Stimulated activated CD4-positive, alpha-beta T cell treated with anti-CD3 and anti-CD28 coated beads, Interleukin-2, amount 100 ng/mL, for 4 hours (primary cell): ENCODE measurements around the gene SRP72.
A peak's percentile ranks its signal among the peaks of the same experiment; 100 is the strongest.
"Not testable (repeated sequence)": the region's sequence is repeated elsewhere in the genome, so short reads cannot be mapped to it uniquely, and the experiment has no call there.

Experiments used
- DNase-seq: peaks from one replicate; pipeline ENCODE4 v3.0.0-alpha.2; 2020; ENCODE audit warnings: low read depth

Gene SRP72, protein sequence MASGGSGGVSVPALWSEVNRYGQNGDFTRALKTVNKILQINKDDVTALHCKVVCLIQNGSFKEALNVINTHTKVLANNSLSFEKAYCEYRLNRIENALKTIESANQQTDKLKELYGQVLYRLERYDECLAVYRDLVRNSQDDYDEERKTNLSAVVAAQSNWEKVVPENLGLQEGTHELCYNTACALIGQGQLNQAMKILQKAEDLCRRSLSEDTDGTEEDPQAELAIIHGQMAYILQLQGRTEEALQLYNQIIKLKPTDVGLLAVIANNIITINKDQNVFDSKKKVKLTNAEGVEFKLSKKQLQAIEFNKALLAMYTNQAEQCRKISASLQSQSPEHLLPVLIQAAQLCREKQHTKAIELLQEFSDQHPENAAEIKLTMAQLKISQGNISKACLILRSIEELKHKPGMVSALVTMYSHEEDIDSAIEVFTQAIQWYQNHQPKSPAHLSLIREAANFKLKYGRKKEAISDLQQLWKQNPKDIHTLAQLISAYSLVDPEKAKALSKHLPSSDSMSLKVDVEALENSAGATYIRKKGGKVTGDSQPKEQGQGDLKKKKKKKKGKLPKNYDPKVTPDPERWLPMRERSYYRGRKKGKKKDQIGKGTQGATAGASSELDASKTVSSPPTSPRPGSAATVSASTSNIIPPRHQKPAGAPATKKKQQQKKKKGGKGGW

DNA sequence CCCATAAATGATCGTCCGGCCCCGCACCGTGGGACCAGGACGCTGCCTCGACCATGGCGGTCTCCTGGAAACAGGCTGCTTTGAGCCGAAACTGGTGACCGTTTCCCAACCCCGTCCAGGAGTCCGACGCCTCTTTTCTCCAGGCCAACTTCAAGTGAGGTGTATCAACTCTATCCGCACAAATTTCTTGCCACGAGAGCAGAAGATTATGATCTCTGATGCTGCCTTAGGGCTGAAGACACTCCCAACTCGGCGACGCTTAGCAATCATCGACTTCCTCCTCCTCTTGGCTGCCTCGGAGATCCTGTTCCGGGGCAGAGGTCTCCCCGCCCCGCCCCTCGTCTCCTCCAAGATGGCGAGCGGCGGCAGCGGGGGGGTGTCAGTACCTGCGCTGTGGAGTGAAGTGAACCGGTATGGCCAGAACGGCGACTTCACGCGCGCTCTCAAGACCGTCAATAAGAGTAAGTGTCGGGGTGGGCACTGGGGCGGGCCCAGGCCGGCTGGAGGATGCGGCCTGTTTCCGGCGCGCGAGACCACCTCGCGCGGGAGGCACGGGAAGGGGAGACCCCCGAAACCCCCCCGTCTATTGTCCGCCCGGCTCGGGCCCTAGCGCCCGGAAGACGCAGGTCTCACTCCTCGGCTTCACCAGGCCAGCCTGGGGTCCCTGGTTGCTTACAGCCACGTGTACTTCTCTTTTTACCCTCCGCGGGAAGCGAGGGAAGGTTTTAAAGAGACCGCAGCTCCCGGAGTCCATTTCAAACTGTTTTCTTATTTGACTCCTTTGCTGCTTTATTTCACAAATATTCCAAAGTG is at the start of gene SRP72:
Gene SRP72 (plus strand): TSS at position 334 of the 813 bp plus-strand sequence. CDS start 19 bp downstream, at position 353.
- DNase-seq: peak; percentile 85

DNA sequence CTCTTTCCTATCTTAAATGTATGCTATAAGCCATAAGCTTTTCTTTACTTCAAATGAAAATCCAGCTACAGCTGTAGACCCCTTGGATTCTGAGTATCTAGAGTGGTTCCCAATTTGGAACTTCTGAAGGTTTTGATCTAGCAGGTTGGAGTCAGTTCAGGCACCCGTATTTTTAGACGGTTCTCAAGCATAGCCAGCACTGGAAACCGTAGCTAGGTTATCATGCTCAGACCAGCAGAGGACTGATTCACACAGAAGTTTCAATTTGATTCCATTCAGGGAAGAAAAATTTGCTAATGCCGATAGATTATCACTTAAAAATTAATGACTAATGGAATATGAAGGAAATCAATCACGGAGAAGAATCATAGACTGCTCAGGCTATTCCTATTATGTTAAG is 43.2 kb upstream of the SRP72 start:
- no peak for DNase-seq

DNA sequence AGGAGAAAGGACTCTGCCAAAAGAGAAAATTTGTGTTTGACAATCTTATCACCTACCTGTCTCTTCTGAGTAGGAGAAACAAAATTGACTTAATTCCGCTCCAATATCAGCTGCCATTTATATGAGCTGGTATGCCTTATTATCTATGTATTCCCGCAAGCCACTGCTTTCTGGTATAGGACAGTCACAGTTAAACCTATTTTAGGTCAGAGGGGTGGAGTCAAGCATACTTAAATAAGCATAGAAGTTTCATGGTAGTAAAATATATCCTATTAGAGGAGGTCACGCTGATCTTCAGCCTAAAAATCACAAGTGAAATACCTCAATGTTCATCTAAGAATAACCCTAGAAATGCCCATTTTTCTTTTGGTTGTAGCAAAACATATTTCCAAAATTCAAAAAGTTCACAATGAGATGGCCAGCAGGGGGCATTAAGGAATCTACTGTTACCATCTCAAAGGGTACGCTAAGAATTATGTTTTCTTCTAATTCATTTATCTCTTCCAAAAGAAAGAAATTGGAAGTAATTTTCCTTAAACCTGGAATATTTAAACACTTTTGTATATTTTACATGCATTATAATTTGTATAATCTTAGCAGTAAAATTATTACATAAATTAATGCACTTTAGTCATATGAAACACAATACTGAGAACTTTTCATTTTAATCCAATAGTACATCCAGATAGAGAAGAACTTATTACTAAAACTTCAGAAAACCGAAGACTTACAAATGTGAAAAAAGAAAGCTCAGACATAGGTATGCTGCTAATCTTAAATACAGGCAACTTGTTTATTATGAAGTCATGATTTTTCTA is 42.5 kb upstream of the SRP72 start:
- DNase-seq: no peak

DNA sequence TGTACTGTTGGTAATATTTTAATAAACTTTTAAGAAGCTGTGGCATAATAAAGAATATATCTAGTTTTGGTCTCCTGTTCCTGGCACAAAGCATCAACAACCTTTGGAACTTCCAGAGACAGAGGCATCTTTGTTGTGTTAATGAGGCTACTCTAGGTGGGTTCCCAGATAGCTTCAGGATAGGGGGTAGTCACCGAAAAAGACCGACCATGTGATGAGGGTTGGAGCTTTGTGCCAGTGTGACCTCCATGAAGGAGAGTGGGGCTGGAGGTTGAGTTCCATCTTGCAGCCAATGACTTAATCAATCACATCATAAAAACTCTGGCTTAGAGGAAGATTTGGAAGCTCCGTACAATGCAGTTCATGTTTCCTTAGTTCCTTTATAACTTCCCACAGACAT is 41.9 kb upstream of the SRP72 start:
- DNase-seq: no peak

DNA sequence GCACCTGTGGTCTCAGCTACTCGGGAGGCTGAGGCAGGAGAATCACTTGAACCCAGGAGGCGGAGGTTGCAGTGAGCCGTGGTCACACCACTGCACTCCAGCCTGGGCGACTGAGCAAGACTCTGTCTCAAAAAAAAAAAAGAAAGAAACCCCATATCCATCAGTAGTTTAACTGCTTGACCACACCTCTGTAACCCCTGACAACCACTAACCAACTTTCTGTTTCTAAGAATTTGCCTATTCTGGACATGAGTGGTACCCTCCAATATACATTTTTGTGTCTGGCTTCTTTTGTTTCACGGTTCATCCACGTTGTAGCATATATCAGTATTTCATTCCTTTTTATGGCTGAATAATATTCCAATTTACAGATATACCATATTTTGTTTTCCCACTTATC is 41.1 kb upstream of the SRP72 start:
- DNase-seq: no peak

DNA sequence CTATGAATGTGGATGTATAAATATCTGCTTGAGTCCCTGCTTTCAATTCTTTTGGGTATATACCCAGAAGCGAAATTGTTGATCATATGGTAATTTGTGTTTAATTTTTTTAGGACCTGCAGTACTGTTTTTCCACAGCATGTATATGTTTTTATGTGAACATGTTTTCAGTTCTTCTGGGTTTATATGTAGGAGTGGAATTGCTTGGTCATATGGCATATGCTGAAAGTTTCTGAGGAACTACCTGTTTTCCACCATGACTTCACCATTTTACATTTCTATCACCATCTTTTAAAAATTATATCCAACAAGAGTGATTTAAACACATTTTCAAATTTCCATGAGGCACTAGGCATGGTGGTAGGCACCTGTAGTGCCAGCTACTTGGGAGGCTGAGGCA is 40.2 kb upstream of the SRP72 start:
- DNase-seq: no peak

DNA sequence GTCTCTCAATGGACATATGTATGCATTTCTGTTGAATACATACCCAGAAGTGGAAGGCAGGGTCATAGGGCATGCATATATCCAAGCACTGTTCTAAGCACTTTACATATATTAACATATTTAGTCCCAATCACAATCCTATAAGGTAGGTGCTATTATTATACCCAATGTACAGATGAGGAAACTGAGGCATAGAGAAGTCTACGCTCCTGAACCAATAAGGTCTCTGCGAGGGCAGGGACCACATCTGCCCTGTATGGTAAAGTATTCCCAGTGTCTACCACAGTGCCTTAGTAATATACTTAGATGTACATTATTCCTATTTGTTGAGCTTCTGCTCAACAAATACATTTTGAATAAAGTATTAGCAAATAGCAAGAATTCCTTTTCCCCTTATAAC is 37.2 kb upstream of the SRP72 start:
- no peak for DNase-seq

DNA sequence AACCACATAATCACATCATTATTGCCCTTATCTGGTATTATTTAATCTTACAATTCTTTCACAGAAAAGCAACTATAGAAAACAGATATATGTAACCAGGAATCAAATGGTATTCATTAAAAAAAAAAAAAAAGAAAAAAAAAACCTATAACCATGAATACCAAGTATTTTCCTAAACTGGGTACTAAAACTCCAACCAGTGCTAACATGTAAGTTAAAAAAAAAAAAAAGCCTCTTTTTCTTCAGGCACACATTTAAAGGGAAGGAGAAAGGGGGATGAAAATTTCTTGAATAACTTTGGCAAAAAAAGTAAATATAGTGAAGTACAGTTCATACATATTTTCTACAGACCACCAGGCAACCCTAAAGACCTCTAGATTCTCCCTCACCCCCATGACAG is 34.1 kb upstream of the SRP72 start:
- no peak for DNase-seq

DNA sequence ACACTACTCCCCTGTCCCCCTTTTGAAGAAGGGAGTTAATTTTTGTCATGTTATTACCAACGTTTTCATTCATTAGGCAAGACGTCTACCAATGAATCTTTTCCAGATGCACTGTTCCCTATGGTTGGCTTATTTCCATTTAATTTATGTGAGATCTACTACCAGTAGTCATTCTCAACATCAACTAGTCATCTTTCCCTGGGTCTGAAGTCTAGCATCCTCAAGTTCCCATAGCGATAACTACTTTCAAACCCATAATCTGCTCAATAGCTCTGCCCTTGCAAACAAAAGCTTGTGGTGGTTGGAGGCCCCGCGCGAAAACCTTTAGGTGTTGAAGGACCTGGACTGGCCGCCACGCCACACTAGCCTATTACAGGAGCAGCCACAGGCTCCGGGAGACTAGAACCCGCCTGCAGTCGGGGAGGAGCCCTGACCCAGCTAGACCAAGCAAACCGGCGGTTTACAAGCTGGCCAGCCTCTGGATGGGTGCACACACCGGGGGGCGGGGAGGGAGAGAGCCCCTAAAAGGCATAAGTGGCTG is 32.7 kb upstream of the SRP72 start:
- no peak for DNase-seq

DNA sequence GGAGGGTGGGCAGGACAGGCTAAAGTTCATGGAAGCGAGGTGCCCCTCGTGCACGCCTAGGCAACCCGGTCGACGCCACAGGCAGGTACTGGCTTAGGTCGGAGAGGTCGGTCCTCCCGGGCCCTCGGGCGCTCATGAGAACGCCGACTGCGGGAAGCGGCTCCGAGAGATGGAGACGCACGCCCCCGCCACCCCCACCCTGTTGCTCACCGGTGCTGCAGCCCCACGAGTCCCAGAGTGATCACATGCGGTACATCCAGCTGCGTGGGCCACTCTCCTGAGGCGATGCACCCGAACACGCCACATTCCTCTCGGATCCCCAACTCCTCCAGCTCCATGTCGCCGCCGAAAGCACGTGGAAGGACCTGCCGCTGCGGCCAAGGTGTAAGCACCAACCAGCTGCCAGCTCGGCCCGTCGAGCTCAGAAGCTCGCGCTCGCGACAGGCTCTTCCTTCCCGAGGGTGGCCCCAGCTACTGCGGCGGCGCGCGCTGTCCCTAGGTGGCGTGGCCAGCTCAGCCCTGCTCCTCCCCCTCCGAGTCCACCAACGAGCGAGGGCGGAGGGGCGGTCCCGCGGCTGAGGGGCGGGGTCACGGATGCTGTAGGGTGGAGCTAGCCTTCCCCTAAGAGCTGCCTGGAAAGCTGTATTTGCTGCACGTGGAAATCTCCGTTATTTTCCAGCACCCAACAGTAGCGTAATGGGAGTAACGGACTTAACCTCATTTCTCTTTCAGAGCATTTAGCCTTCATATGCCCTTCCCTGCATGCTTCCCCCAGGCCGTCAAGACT is 32.1 kb upstream of the SRP72 start, which contains the start of gene PPAT:
Gene PPAT (minus strand): TSS at position 476 of the 787 bp plus-strand sequence. CDS start 138 bp downstream, at position 338.
- peak; percentile 96 for DNase-seq

DNA sequence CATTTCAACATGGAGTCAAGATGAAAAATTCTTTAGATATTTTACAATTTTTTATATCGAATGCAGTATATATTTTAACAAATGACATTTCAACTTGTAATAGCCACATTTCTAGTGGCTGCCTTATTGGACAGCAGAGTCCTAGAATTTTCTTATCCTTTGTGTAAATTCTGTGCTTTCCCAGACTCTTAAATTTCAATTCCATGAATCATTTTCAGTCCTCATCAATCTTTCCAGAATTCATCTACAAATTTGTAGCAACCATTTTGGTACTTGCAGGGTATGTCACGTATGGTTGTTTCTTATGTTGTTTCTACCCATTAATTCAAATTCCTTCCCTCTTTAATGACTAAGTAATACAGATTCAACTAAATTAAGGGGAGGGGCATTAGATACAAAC is 28.7 kb upstream of the SRP72 start:
- DNase-seq: no peak

DNA sequence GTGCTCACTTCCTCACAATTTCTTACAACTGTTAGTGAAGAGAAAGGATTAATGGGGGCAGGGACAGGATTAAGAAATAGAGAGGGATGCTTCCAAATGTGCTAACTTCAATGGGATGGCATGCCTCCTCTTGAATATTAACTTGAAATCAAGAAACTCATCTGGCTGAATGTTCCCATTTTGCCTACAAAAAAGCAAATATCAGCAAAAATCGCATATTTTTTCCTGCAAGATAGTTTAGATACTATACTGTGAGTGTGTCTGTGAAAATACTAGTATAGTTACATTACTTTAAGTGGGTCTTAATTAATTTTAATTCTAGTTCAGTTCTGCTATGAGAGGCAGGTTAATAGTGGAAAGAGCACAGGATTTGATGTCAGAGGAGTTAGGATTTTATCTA is 26.4 kb upstream of the SRP72 start:
- no peak for DNase-seq

DNA sequence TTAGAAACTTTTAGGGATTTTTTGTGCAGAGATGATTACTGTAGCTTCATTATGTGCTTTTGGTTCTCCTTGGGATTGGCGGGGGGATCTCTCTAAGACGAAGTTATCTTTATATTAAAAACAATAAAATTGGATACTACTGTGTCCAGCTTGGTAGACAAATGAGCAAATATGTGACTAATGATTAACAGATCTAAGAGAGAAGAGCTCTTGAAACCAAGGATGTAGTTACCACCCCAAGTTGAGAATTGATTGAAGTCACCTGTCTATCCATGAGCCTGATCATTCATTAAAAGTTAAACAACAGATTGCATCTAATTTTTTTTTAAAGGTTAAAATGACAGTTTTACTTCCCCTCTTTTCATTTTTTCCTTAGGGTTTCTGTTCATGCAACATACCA is 22.7 kb upstream of the SRP72 start:
- no peak for DNase-seq

DNA sequence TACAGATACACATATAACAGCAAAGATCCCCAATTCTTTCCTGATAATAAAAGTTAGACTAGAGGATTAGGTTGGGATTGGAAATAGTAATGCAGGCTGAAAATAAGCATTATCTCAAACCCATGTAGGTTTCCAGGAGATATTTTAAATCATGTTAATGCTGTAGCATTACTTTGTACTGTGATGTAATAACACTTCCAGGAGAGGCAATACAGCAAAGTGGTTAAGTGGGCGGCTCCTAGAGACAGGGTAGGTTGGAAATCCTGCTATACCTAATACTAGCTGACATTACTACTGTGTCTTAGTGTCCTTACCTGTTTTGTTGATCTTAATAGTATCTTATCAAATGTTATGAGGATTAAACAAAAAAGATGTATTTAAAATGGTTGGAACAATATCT is 21.7 kb upstream of the SRP72 start:
- no peak for DNase-seq

DNA sequence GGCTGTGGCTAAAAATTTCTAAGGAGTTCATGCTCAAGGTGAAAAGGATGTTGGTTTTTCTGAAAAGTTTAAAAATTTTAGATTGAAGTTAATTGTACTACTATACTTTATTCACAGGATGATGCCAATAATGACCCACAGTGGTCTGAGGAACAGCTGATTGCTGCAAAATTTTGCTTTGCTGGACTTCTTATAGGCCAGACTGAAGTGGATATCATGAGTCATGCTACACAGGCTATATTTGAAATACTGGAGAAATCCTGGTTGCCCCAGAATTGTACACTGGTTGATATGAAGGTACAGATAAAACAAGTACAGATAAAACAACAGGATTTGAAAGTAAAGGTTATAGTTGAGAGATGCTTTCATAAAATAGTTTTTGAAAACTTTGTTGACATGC is 19.1 kb upstream of the SRP72 start:
- no peak for DNase-seq

DNA sequence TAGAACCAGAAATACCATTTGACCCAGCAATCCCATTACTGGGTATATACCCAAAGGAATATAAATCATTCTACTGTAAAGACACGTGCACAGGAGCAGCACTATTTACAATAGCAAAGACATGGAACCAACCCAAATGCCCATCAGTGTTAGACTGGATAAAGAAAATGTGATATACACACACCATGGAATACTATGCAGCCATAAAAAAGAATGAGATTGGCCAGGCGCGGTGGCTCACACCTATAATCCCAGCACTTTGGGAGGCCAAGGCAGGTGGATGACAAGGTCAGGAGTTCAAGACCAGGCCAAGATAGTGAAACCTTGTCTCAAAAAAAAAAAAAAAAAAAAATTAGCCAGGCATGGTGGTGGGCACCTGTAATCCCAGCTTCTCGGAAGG is 17.9 kb upstream of the SRP72 start:
- not testable (repeated sequence) for DNase-seq

DNA sequence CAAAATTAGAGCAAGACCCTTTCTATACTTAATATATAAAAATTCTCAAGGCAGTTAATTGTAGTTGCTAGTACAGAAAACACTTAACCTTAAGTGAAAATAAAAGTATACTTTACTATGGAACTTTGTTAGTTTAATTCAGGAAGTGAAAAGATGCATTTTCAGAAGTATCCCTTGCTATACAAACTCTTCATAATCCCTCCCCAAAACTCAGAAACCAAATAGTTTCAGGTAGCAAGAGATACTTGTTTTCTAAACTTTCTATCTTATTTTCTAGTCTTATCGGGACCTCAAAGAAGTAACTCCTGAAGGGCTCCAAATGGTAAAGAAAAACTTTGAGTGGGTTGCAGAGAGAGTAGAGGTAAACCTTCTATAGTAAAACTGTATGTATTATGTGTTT is 17.1 kb upstream of the SRP72 start:
- DNase-seq: no peak

DNA sequence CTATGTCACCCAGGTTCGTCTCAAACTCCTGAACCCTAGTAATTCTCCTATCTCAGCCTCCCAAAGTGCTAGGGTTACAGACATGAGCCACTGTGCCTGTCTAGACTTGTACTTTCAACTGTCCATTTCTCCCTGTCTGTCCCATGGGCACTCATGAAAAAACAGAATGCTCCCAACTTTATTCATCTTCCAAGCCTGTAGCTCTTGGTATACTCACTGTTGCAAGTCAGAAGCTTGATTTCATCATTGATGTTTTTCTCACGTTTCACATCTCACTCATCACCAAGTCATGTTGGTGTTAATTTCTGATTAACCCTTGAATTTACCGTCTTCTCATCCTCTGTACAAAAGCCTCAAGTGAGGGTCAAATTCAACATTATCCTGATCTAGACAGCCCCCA is 7.3 kb upstream of the SRP72 start:
- no peak for DNase-seq

DNA sequence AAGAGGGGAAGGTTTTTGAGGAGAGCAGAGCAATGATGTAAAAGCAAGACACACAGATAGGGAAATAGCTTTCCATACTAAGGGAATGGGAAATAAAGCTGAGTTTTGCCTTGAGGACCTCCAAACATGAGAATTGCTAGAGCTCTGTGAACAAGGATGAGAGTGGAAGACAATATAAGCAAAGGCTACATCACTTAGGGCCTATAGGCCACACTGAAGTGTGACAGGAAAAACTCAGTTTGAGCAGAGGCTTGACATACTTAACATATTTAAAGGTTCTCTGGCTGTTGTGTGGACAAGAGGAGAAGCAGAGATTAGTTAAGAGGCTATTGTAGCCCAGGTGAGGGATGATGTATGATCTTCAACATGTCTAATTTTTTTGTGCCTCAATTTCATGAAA is 5.3 kb upstream of the SRP72 start:
- no peak for DNase-seq

DNA sequence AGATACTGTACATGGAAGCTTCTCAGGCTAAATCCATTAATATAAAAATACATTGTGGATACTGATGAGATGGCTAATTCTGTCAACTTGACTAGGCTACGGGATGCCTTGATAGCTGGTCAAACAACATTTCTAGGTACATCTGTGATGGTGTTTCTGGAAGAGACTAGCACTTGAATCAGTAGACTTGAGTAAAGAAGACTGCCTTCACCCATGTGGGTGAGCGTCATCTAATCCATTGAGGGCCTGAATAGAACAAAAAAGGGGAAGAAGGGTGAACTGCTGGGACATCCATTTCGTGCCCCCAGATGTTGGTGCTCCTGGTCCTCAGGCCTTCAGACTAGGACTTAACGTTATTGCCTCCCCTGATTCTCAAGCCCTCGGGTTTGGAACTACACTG is 3.7 kb upstream of the SRP72 start:
- DNase-seq: no peak

DNA sequence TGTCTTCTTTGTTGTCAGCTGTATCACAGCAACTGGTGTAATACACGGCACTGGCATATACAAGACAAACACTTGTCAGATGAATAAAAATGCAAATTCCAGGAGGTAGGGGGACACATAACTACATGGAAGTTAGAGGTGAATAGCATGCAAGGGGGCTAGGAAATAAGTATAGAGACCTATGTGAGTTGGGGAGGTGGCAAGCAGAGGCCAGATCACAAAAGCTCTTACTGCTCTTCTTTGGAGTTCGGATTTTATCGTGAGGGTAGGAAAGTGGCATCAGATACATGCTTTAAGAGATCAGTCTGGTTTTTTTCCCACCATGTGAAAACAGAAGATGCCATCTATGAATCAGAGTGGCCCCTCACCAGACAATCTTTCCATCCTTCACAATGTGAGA is 2.8 kb upstream of the SRP72 start:
- no peak for DNase-seq
